Pulmonary artery endothelial cell (primary cell): ENCODE data around the gene PACRG. TPM values are rescaled to one million over a fixed set of nuclear protein-coding genes. Genes with fewer than 3 reads are reported as not detected.

ENCODE experiments used
- DNase-seq: peaks from one replicate; pipeline ENCODE4 v3.0.0-alpha.2; 2011; ENCODE audit warnings: low read depth, low spot score
- total RNA-seq: library from RNA; depleted of rRNA; stranded (reverse); fragments of >200 nt; gene quantifications from 2 replicates; pipeline ENCODE4 v1.2.3, GENCODE V29; 2014

PACRG gene
- total RNA-seq, 1 donor from 2014 or later = not detected

GRCh38 chr6:162710419-162710818, 17.4 kb upstream of the PACRG start:
- DNase-seq = no peak

GRCh38 chr6:162710936-162711335, 16.8 kb upstream of the PACRG start:
- DNase-seq = no peak

- DNase-seq = no peak
Observed at GRCh38 chr6:162711376-162711775, 16.4 kb upstream of the PACRG start.

- DNase-seq = no peak
Observed at GRCh38 chr6:162712694-162713093, 15.1 kb upstream of the PACRG start.

GRCh38 chr6:162713974-162714780, 13.6 kb upstream of the PACRG start:
- no peak for DNase-seq

- DNase-seq = no peak
Observed at GRCh38 chr6:162715601-162716000, 12.2 kb upstream of the PACRG start.

- no peak for DNase-seq
Observed at GRCh38 chr6:162719528-162719927, 8.2 kb upstream of the PACRG start.

GRCh38 chr6:162721404-162721687, 6.4 kb upstream of the PACRG start:
- DNase-seq = no peak

GRCh38 chr6:162722226-162722625, 5.5 kb upstream of the PACRG start:
- no peak for DNase-seq

GRCh38 chr6:162722633-162723032, 5.1 kb upstream of the PACRG start:
- DNase-seq = no peak

GRCh38 chr6:162726947-162727321, 840 bp upstream of the PACRG start:
- no peak for DNase-seq

GRCh38 chr6:162728197-162728596, 423 bp downstream of the PACRG start:
- no peak for DNase-seq

GRCh38 chr6:162728706-162729105, 932 bp downstream of the PACRG start:
- DNase-seq = no peak

- DNase-seq = no peak
Observed at GRCh38 chr6:162730502-162730901, 2.7 kb downstream of the PACRG start.

GRCh38 chr6:162733489-162733888, 5.7 kb downstream of the PACRG start:
- DNase-seq = no peak

- DNase-seq = no peak
Observed at GRCh38 chr6:162736961-162737360, 9.2 kb downstream of the PACRG start.

- DNase-seq = no peak
Observed at GRCh38 chr6:162750776-162751175, 23.0 kb downstream of the PACRG start.

GRCh38 chr6:162751211-162751859, 23.6 kb downstream of the PACRG start:
- no peak for DNase-seq

GRCh38 chr6:162753775-162754174, 26.0 kb downstream of the PACRG start:
- no peak for DNase-seq

GRCh38 chr6:162770136-162770535, 42.4 kb downstream of the PACRG start:
- no peak for DNase-seq

- DNase-seq = no peak
Observed at GRCh38 chr6:162770955-162771354, 43.2 kb downstream of the PACRG start.

- no peak for DNase-seq
Observed at GRCh38 chr6:162772466-162772865, 44.7 kb downstream of the PACRG start.

- DNase-seq = no peak
Observed at GRCh38 chr6:162773996-162774395, 46.2 kb downstream of the PACRG start.
